OCI-LY1 (cell line): Measurements from ENCODE around the gene CAPN10.
A peak's percentile ranks its signal among the peaks of the same experiment; 100 is the strongest.

Experiments
- CTCF ChIP-seq: fragments of 200-600 bp; sonication (generic), shearing (Covaris generic); IDR thresholded peaks from 2 replicates; pipeline ENCODE4 v1.5.1; 2017; ENCODE audit warnings: mild to moderate bottlenecking, antibody characterized with exemption, low read length, moderate library complexity, mixed read lengths
- EZH2 ChIP-seq: fragments of 200-600 bp; sonication (generic), shearing (Covaris generic); IDR thresholded peaks from 2 replicates; pipeline ENCODE4 v1.8.0; 2017; ENCODE audit warnings: borderline replicate concordance, mixed run types, mild to moderate bottlenecking, antibody characterized with exemption, low read length, moderate library complexity, mixed read lengths

DNA sequence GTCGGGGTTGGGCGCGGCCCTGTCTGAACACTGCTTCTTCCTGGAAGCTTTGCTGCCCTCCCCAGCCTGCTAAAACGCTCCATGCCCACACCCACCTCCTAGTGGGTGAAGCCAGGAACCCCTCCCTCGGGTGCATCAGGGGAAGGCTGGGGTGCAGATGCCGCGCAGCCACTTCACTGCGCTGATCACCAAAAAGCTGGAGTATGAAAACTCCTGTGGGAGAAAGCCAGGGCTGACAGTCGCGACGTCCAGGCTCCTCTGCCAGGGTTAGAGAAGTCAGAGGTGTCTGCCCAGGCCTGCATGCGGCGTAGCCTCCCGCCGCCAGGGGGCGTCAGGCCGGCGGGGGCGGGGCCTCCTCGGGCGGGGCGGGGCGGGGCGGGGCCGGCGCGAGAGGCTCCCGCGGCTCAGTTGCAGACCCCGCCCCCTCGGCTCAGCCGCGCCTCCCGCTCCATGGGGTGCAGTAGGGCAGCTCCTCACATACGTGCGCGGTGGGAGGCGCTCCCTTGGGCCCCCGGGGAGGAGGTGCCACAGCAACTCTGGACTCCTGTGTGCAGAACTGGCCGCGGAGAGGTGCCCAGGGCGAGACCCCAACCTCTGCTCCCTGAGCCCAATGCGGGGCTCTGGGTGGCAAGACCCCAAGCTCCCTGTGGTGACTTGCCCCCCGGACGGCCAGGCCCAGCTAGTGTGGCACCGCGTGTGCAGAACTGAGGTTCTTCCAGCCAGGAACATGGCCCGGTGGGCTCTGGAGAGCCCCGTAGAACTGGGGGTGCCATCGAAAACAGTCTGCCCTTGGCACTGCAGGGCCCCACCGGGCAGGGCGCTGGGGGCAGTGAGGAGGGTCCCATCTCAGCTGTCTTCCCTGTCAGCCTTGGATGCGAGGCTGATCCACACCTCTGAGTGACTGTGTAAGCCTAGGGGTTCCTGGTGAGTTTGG lies 20.1 kb upstream of the CAPN10 start:
- TF ChIP-seq CTCF (peak; percentile 72), EZH2 (no peak)
